Stomach (tissue), 19 donors: ENCODE measurements around the gene MCMBP. TPM values are rescaled to one million over a fixed set of nuclear protein-coding genes. Genes with fewer than 3 reads are reported as not detected.

Experiments
- DNase-seq, 2 donors: peaks; one replicate each; pipeline versions ENCODE4 v3.0.0 to v3.0.0-alpha.2; 2013 to 2019
- H3K27ac ChIP-seq, 5 donors: fragments of 200-600 bp in 4 of 5; sonication (generic) in 4 of 5; one replicate each; pipeline ENCODE4 v1.5.1; 2013 to 2019; ENCODE audit warnings: mild to moderate bottlenecking in 1 of 5, moderate library complexity in 1 of 5
- H3K27me3 ChIP-seq, 3 donors: fragments of 200-600 bp; sonication (generic); one replicate each; pipeline ENCODE4 v1.5.1; 2017 to 2019; ENCODE audit warnings: mixed run types in 1 of 3
- H3K36me3 ChIP-seq, 4 donors: fragments of 200-600 bp; sonication (generic); 1 replicate in 3 of 4; 2 replicates in 1 of 4; pipeline ENCODE4 v1.5.1; 2016 to 2019
- H3K4me1 ChIP-seq, 4 donors: fragments of 200-600 bp; sonication (generic); one replicate each; pipeline ENCODE4 v1.5.1; 2016 to 2019
- H3K4me3 ChIP-seq, 4 donors: fragments of 200-600 bp; sonication (generic) in 3 of 4; one replicate each; pipeline ENCODE4 v1.5.1; 2016 to 2019; ENCODE audit warnings: mild to moderate bottlenecking in 1 of 4
- H3K9me3 ChIP-seq, 4 donors: fragments of 200-600 bp; sonication (generic); one replicate each; pipeline ENCODE4 v1.5.1; 2016 to 2019
- EP300 ChIP-seq: sonication (generic); formaldehyde crosslinking; IDR thresholded peaks from one replicate; pipeline ENCODE4 v1.6.1; 2017; ENCODE audit warnings: antibody characterized with exemption
- POLR2A ChIP-seq, 4 donors: fragments of 450-650 bp; IDR thresholded peaks; one replicate each; pipeline ENCODE4 v1.6.1; 2016; ENCODE audit warnings: antibody characterized with exemption in 4 of 4, control low read depth in 2 of 4, mild to moderate bottlenecking in 1 of 4, moderate library complexity in 1 of 4
- POLR2AphosphoS5 ChIP-seq, 3 donors: sonication (generic); formaldehyde crosslinking; IDR thresholded peaks; one replicate each; pipeline ENCODE4 v1.6.1; 2016; ENCODE audit warnings: antibody characterized with exemption in 3 of 3
- WGBS, 5 donors: extraction: QIAGEN DNeasy Blood & Tissue Kit in 3 of 5; methylation state at CpG; one replicate each; pipeline versions ENCODE4 v1.1.5 to v1.1.7; 2013 to 2018; 5-methylcytosine and 5-hydroxymethylcytosine counted together
- intact Hi-C: fragments of 100-400 bp; cut with DNase I; formaldehyde crosslinking; loops from one replicate; pipeline ENCODE4 v1.15.1; 2023; ENCODE audit warnings: low total_unique reads
- long read RNA-seq, 10 donors: transcript quantifications; one replicate each; lab custom pipeline, GENCODE V29; 2026
- polyA plus RNA-seq, 3 donors: library from polyadenylated mRNA; stranded (reverse); fragments of 200-250 nt; gene quantifications; one replicate each; pipeline ENCODE4 v1.2.3, GENCODE V29; 2013
- total RNA-seq, 5 donors: library from RNA; depleted of rRNA; stranded (reverse); fragments of >200 nt; gene quantifications; one replicate each; pipeline versions ENCODE4 v1.1.0 to v1.2.3, GENCODE V29; 2014 to 2016
- TF ChIP-seq, protein P1 (sequence below), 7 experiments: fragments of 450-650 bp in 4 of 7; fragments of 200-600 bp in 3 of 7; sonication (generic) in 3 of 7; IDR thresholded peaks; one replicate each; pipeline ENCODE4 v1.5.1; 2016 to 2019; ENCODE audit warnings: antibody characterized with exemption in 7 of 7, control low read depth in 2 of 7, mild to moderate bottlenecking in 1 of 7
- donor health status: healthy with polysubstance abuse.
- donor health status: Bipolar disorder and iron deficiency.
- donor health status: healthy.

The MCMBP gene, protein sequence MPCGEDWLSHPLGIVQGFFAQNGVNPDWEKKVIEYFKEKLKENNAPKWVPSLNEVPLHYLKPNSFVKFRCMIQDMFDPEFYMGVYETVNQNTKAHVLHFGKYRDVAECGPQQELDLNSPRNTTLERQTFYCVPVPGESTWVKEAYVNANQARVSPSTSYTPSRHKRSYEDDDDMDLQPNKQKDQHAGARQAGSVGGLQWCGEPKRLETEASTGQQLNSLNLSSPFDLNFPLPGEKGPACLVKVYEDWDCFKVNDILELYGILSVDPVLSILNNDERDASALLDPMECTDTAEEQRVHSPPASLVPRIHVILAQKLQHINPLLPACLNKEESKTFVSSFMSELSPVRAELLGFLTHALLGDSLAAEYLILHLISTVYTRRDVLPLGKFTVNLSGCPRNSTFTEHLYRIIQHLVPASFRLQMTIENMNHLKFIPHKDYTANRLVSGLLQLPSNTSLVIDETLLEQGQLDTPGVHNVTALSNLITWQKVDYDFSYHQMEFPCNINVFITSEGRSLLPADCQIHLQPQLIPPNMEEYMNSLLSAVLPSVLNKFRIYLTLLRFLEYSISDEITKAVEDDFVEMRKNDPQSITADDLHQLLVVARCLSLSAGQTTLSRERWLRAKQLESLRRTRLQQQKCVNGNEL
- total RNA-seq: 10 to 100 TPM; 19.8 to 88.9 (median 50.9) TPM
- polyA plus RNA-seq: 10 to 100 TPM; 17.5 to 26.1 (median 21.8) TPM
- long read RNA-seq, donor 1, partial matches to known transcripts: 0 of 1 reads
- long read RNA-seq, donor 1, other reads (novel, unspliced or antisense): 0 of 1 reads
- long read RNA-seq, donor 2, partial matches to known transcripts: 0 of 1 reads
- long read RNA-seq, donor 2, other reads (novel, unspliced or antisense): 0 of 1 reads
- long read RNA-seq, donor 3, partial matches to known transcripts: 0 of 3 reads
- long read RNA-seq, donor 3, other reads (novel, unspliced or antisense): 0 of 3 reads
- long read RNA-seq, donor 4: 0 reads
- long read RNA-seq, donor 5, full-length matches to known transcripts: 5 of 5 reads
- long read RNA-seq, donor 5, partial matches to known transcripts: 0 of 5 reads
- long read RNA-seq, donor 5, other reads (novel, unspliced or antisense): 0 of 5 reads
- long read RNA-seq, donor 6, full-length matches to known transcripts: 7 of 14 reads
- long read RNA-seq, donor 6, partial matches to known transcripts: 7 of 14 reads
- long read RNA-seq, donor 6, other reads (novel, unspliced or antisense): 0 of 14 reads
- long read RNA-seq, donor 7, full-length matches to known transcripts: 5 of 5 reads
- long read RNA-seq, donor 7, partial matches to known transcripts: 0 of 5 reads
- long read RNA-seq, donor 7, other reads (novel, unspliced or antisense): 0 of 5 reads
- long read RNA-seq, donor 8, full-length matches to known transcripts: 8 of 8 reads
- long read RNA-seq, donor 8, partial matches to known transcripts: 0 of 8 reads
- long read RNA-seq, donor 8, other reads (novel, unspliced or antisense): 0 of 8 reads
- long read RNA-seq, donor 9, partial matches to known transcripts: 0 of 2 reads
- long read RNA-seq, donor 9, other reads (novel, unspliced or antisense): 0 of 2 reads
- long read RNA-seq, donor 10: 0 reads

DNA sequence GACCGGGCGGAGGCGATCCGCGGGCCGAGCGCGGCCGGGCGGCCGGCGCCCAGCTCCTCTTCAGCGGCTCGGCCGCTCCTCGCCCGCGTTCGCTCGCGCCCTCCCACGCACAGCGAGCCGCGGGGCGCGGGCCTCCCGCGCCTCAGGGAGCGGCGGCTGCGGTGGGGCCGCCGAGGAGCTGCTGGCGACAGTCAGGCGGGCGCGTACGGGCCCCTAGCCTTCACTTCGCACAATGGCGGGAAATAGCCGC lies at the start of gene MCMBP:
MCMBP (minus strand) TSS at position 234 of the 250 bp plus-strand sequence. CDS start 259 bp downstream, outside the sequence.
- peak in 1 of 3 donors; percentile 84 for TF ChIP-seq POLR2AphosphoS5 (IDR thresholded peaks at IDR 0.05)
- TF ChIP-seq EP300: no peak
- H3K9me3 ChIP-seq: no peaks in the 10 kb centered on the region
- no peaks in the 10 kb centered on the region for H3K27me3 ChIP-seq
- 0 to 1% (median 0%) methylated on average over 5 to 42 of the region's 42 CpGs for WGBS, 5 donors
- DNase-seq: no peak
- H3K4me1 ChIP-seq: peaks cover 22 to 54% (median 32%) of the 10 kb centered on the region in 4 donors
- H3K4me3 ChIP-seq: peak within 1 kb of the TSS; percentile 73 to 92 (median 84)
- intact Hi-C loops: no loop called here
- H3K27ac ChIP-seq: peak within 1 kb of the TSS; percentile 85 to 97 (median 93)
- H3K36me3 ChIP-seq: no peaks in the 10 kb centered on the region

DNA sequence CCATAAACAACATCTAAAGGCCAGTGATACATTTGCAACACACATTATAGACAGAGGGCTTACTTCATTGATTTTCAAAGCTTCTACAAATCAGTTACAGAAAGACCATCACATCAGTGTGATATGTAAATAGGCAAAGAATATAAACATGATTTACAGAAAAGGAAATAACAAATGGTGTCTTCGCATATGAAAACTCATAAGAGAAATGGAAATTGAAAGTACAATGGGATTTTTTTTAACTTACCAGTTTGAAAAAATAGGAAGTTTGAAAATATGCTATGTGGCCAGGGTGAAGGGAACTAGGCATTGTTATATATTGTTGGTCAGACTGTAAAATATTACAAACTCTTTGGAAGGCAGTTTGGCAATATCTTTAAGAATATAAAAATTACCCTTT lies 47.2 kb upstream of the MCMBP start:
- H3K27ac ChIP-seq: no peak overlapping the region
- TF ChIP-seq, protein P1, sequence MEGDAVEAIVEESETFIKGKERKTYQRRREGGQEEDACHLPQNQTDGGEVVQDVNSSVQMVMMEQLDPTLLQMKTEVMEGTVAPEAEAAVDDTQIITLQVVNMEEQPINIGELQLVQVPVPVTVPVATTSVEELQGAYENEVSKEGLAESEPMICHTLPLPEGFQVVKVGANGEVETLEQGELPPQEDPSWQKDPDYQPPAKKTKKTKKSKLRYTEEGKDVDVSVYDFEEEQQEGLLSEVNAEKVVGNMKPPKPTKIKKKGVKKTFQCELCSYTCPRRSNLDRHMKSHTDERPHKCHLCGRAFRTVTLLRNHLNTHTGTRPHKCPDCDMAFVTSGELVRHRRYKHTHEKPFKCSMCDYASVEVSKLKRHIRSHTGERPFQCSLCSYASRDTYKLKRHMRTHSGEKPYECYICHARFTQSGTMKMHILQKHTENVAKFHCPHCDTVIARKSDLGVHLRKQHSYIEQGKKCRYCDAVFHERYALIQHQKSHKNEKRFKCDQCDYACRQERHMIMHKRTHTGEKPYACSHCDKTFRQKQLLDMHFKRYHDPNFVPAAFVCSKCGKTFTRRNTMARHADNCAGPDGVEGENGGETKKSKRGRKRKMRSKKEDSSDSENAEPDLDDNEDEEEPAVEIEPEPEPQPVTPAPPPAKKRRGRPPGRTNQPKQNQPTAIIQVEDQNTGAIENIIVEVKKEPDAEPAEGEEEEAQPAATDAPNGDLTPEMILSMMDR (IDR thresholded peaks at IDR 0.05): no peak
- TF ChIP-seq POLR2AphosphoS5 (IDR thresholded peaks at IDR 0.05) (no peak), EP300 (no peak), POLR2A (IDR thresholded peaks at IDR 0.05) (no peak)
- DNase-seq: no peak
- intact Hi-C loops: no loop called here
- no peaks in the 10 kb centered on the region for H3K4me1 ChIP-seq
- H3K9me3 ChIP-seq: no peaks in the 10 kb centered on the region
- no peak overlapping the region for H3K4me3 ChIP-seq
- 70 to 87% (median 81%) methylated on average over 1 of the region's 1 CpG for WGBS, 5 donors
- H3K36me3 ChIP-seq: peaks cover 57 to 100% (median 100%) of the 10 kb centered on the region in 4 donors
- no peaks in the 10 kb centered on the region for H3K27me3 ChIP-seq

DNA sequence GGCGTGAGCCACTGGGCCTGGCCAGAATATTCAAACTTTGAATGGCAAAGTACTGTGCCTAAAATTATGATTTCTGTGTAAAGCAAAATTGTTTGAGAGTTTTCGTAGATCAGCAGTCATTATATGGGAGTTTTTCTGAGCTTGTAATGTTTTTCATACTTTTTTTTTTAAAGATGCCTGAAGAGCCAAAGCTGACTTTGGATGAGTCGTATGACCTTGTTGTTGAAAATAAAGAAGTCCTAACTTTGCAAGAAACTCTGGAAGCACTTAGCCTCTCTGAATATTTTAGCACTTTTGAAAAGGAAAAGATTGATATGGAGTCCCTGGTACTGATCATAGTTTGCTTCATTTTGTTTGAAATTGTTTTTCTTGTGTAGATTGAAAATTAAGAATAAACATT lies 46.6 kb upstream of the MCMBP start:
- TF ChIP-seq, protein P1 (IDR thresholded peaks at IDR 0.05): no peak
- TF ChIP-seq EP300: no peak
- no peak for TF ChIP-seq POLR2AphosphoS5 (IDR thresholded peaks at IDR 0.05)
- no peak for TF ChIP-seq POLR2A (IDR thresholded peaks at IDR 0.05)
- peaks cover 51 to 100% (median 99%) of the 10 kb centered on the region in 4 donors for H3K36me3 ChIP-seq
- no peak overlapping the region for H3K4me3 ChIP-seq
- H3K27ac ChIP-seq: no peak overlapping the region
- H3K9me3 ChIP-seq: no peaks in the 10 kb centered on the region
- H3K27me3 ChIP-seq: no peaks in the 10 kb centered on the region
- DNase-seq: no peak
- no peaks in the 10 kb centered on the region for H3K4me1 ChIP-seq
- 91 to 94% (median 93%) methylated on average over 3 of the region's 3 CpGs for WGBS, 5 donors
- intact Hi-C loops: no loop called here

DNA sequence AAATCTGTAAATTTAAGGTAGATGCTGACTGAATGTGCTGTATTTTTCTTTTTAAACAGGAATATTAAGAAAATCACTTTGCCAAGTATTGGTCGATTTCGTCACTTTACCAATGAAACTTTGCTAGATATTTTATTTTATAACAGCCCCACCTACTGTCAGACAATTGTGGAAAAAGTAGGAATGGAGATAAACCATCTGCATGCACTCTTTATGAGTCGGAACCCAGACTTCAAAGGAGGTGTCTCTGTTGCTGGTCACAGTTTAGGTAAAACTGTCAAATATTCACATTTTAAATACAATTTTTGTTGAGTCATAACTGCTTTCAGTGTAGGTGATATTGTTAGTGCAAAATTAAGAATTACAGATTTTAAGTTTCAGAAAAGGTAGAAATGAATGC lies 45.1 kb upstream of the MCMBP start:
- H3K27ac ChIP-seq: no peak overlapping the region
- no peaks in the 10 kb centered on the region for H3K27me3 ChIP-seq
- intact Hi-C loops: no loop called here
- no peak for DNase-seq
- WGBS, 5 donors: 68 to 78% (median 73%) methylated on average over 3 of the region's 3 CpGs
- no peak for TF ChIP-seq POLR2A (IDR thresholded peaks at IDR 0.05)
- no peak for TF ChIP-seq POLR2AphosphoS5 (IDR thresholded peaks at IDR 0.05)
- TF ChIP-seq, protein P1 (IDR thresholded peaks at IDR 0.05): no peak
- TF ChIP-seq EP300: no peak
- H3K9me3 ChIP-seq: no peaks in the 10 kb centered on the region
- H3K4me1 ChIP-seq: no peaks in the 10 kb centered on the region
- H3K36me3 ChIP-seq: peaks cover 46 to 100% (median 99%) of the 10 kb centered on the region in 4 donors
- H3K4me3 ChIP-seq: no peak overlapping the region
